Osteoblast (primary cell): ENCODE results near the gene LBH. TPM values are rescaled to one million over a fixed set of nuclear protein-coding genes. Genes with fewer than 3 reads are reported as not detected.

Experiments
- DNase-seq: peaks from one replicate; pipeline ENCODE4 v3.0.0; 2011; ENCODE audit warnings: low spot score, mixed read lengths; ENCODE audit not compliant: insufficient read length; ENCODE audit errors: missing footprints
- H2AFZ ChIP-seq: 2 replicates; pipeline ENCODE4 v1.6.0; 2011; ENCODE audit warnings: mild to moderate bottlenecking, low read length
- H3K27ac ChIP-seq: 2 replicates; pipeline ENCODE4 v1.5.1; 2011; ENCODE audit warnings: mild to moderate bottlenecking, low read depth, low read length, moderate library complexity
- H3K27me3 ChIP-seq: 2 replicates; pipeline ENCODE4 v1.6.0; 2012; ENCODE audit warnings: mild to moderate bottlenecking, control low read depth, inconsistent platforms, low read length, moderate library complexity; ENCODE audit not compliant: insufficient read depth
- H3K36me3 ChIP-seq: 2 replicates; pipeline ENCODE4 v1.5.1; 2011; ENCODE audit warnings: mild to moderate bottlenecking, low read length, control low read depth, moderate library complexity; ENCODE audit not compliant: insufficient read depth
- H3K4me1 ChIP-seq: 2 replicates; pipeline ENCODE4 v1.5.1; 2011; ENCODE audit warnings: mild to moderate bottlenecking, low read length, control low read depth, moderate library complexity; ENCODE audit not compliant: insufficient read depth
- H3K4me2 ChIP-seq: 2 replicates; pipeline ENCODE4 v1.6.0; 2011; ENCODE audit warnings: mild to moderate bottlenecking, low read length; ENCODE audit not compliant: insufficient read depth
- H3K4me3 ChIP-seq: fragments of 200-600 bp; sonication (generic); 3 replicates; pipeline ENCODE4 v1.5.1; 2012; ENCODE audit warnings: mild to moderate bottlenecking, low read length, inconsistent platforms; ENCODE audit not compliant: insufficient read depth
- H3K79me2 ChIP-seq: 2 replicates; pipeline ENCODE4 v1.6.0; 2012; ENCODE audit warnings: mild to moderate bottlenecking, low read length, control low read depth, inconsistent platforms; ENCODE audit not compliant: insufficient read depth
- H3K9me3 ChIP-seq: 2 replicates; pipeline ENCODE4 v1.5.1; 2011; ENCODE audit warnings: low read depth, low read length, control low read depth
- H4K20me1 ChIP-seq: 2 replicates; pipeline ENCODE4 v1.6.0; 2012; ENCODE audit warnings: mild to moderate bottlenecking, low read length, control low read depth; ENCODE audit not compliant: insufficient read depth
- CTCF ChIP-seq: IDR thresholded peaks from 2 replicates; pipeline ENCODE4 v1.5.1; 2011; ENCODE audit warnings: mild to moderate bottlenecking, low read depth, low read length, moderate library complexity; ENCODE audit errors: extremely low read depth
- total RNA-seq: library from RNA; depleted of rRNA; stranded (reverse); fragments of >200 nt; gene quantifications from 2 replicates; pipeline ENCODE4 v1.2.3, GENCODE V29; 2012

Gene LBH
- total RNA-seq, 1 donor: 270 TPM

GRCh38 chr2:30213907-30214463 lies 17.3 kb upstream of the LBH start:
- H3K4me2 ChIP-seq: no peak overlapping the region
- no peak overlapping the region for H3K4me3 ChIP-seq
- no peaks in the 10 kb centered on the region for H3K9me3 ChIP-seq
- TF ChIP-seq CTCF: no peak
- H4K20me1 ChIP-seq: no peaks in the 10 kb centered on the region
- no peak overlapping the region for H2AFZ ChIP-seq
- H3K27ac ChIP-seq: no peak overlapping the region
- H3K79me2 ChIP-seq: no peaks in the 10 kb centered on the region
- H3K4me1 ChIP-seq: peaks cover 7% of the 10 kb centered on the region
- no peaks in the 10 kb centered on the region for H3K36me3 ChIP-seq
- H3K27me3 ChIP-seq: no peaks in the 10 kb centered on the region
- no peak for DNase-seq

DNA sequence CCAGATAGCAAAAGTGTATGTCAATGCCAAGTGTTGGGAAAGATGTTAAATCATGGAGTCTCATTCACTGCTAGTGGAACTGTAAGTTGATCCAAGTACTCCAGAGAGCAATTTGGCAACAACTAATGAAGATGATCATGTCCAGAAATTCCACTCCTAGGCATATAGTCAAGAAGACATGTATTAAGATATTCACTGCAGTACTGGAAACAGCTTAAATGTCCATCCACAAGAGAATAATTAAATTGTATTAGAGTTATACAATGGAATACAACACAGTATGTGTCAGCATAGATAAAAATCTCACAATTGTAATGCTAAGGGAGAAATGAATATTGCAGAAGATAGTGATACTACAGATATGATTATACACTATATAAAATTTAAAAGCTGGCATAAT lies 15.2 kb upstream of the LBH start:
- H3K9me3 ChIP-seq: no peaks in the 10 kb centered on the region
- no peak overlapping the region for H3K4me3 ChIP-seq
- peaks cover 7% of the 10 kb centered on the region for H3K4me1 ChIP-seq
- H2AFZ ChIP-seq: no peak overlapping the region
- no peak for DNase-seq
- TF ChIP-seq CTCF: no peak
- H3K79me2 ChIP-seq: no peaks in the 10 kb centered on the region
- no peaks in the 10 kb centered on the region for H4K20me1 ChIP-seq
- no peak overlapping the region for H3K4me2 ChIP-seq
- H3K27me3 ChIP-seq: peaks cover 5% of the 10 kb centered on the region
- H3K27ac ChIP-seq: no peak overlapping the region
- no peaks in the 10 kb centered on the region for H3K36me3 ChIP-seq

DNA sequence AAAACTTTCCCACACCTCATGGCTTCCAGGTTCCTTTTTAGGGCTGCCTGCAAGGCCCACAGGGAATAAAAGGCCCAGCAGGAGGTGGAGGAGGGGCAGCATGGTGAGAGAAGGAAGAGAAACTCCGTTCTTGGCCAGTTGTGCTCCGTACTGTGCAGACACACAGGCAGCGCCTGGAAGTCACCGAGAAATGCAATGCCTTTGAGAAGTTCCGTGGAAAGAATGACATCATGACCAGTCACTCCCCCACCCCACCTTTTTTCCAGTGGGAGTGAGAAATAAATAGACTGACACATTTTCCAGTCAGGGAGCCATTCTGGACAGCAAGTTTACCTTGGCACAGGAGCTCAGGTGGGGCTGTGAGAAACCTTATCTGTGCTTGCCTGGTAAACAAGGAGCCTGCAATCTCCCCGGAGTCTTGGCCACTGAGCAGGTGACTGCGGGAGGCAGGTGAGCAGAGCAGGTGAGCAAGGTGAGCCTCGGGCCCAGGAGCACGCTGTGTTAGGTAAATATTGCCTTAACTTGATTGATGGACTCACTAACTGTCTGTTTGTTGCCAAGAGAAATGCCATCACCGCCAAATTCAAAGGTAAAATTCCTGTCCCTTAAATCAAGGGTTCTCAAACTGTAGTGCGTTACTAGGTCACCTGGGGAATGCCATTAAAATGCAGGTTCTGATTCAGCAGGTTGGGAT lies 13.5 kb upstream of the LBH start:
- H3K4me3 ChIP-seq: no peak overlapping the region
- H3K9me3 ChIP-seq: no peaks in the 10 kb centered on the region
- H3K4me2 ChIP-seq: no peak overlapping the region
- H2AFZ ChIP-seq: no peak overlapping the region
- peaks cover 7% of the 10 kb centered on the region for H3K4me1 ChIP-seq
- H3K27ac ChIP-seq: no peak overlapping the region
- TF ChIP-seq CTCF: no peak
- peaks cover 5% of the 10 kb centered on the region for H3K27me3 ChIP-seq
- H3K36me3 ChIP-seq: no peaks in the 10 kb centered on the region
- no peaks in the 10 kb centered on the region for H3K79me2 ChIP-seq
- H4K20me1 ChIP-seq: no peaks in the 10 kb centered on the region
- DNase-seq: no peak

DNA sequence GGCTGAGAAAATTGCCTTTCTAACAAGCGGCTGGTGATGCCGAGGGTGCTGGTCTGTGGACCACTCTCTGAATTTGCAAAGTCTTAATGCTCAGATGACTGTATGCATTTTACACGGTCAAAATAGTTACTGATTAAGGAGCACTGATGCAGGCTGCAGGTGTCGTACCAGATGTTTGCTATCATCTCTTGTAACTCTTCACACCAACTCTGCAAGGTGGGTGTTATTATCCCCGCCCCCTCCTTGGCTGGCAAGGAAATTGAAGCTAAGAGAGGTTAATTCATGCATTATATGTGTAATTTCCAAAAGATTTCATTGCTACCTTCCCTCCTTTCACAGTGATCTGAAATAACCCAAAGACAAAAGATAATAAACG lies 13.0 kb upstream of the LBH start:
- Histone ChIP-seq H3K4me2 (no peak overlapping the region), H3K9me3 (no peaks in the 10 kb centered on the region), H3K4me3 (no peak overlapping the region), H3K27ac (no peak overlapping the region), H4K20me1 (no peaks in the 10 kb centered on the region), H3K27me3 (peaks cover 5% of the 10 kb centered on the region), H3K4me1 (peaks cover 7% of the 10 kb centered on the region), H3K79me2 (no peaks in the 10 kb centered on the region), H3K36me3 (no peaks in the 10 kb centered on the region), H2AFZ (no peak overlapping the region)
- no peak for TF ChIP-seq CTCF
- DNase-seq: no peak
